ENCODE results near the gene MYH7B.

The MYH7B gene

GRCh38 chr20:34977365-34978091 lies 21.9 kb downstream of the MYH7B start:
- no peak for DNase-seq (ENCODE audit: low read depth in 2 of 2)

- DNase-seq (ENCODE audit: low read depth in 2 of 2) = no peak
Measured at GRCh38 chr20:34978092-34978744, 22.6 kb downstream of the MYH7B start.

- DNase-seq (ENCODE audit: low read depth in 2 of 2) = no peak
Measured at GRCh38 chr20:34979366-34980153, 23.9 kb downstream of the MYH7B start.

GRCh38 chr20:34980543-34981233 lies 25.0 kb downstream of the MYH7B start:
- no peak for DNase-seq (ENCODE audit: low read depth in 2 of 2)

- no peak for DNase-seq (ENCODE audit: low read depth in 2 of 2)
Measured at GRCh38 chr20:34982270-34983088, 26.8 kb downstream of the MYH7B start.

GRCh38 chr20:34983089-34983820 lies 27.6 kb downstream of the MYH7B start:
- no peak for DNase-seq (ENCODE audit: low read depth in 2 of 2)

- no peak for DNase-seq (ENCODE audit: low read depth in 2 of 2)
Measured at GRCh38 chr20:34983995-34984735, 28.5 kb downstream of the MYH7B start.

GRCh38 chr20:34984756-34985261 lies 29.1 kb downstream of the MYH7B start:
- no peak for DNase-seq (ENCODE audit: low read depth in 2 of 2)

- no peak for DNase-seq (ENCODE audit: low read depth in 2 of 2)
Measured at GRCh38 chr20:34985461-34986310, 30.0 kb downstream of the MYH7B start.

- no peak for DNase-seq (ENCODE audit: low read depth in 2 of 2)
Measured at GRCh38 chr20:34986311-34987287, 30.9 kb downstream of the MYH7B start.

- no peak for DNase-seq (ENCODE audit: low read depth in 2 of 2)
Measured at GRCh38 chr20:34987288-34988190, 31.9 kb downstream of the MYH7B start.

- no peak for DNase-seq (ENCODE audit: low read depth in 2 of 2)
Measured at GRCh38 chr20:34988191-34988540, 32.5 kb downstream of the MYH7B start.

GRCh38 chr20:34989118-34989517 lies 33.5 kb downstream of the MYH7B start:
- DNase-seq (ENCODE audit: low read depth in 2 of 2) = no peak

GRCh38 chr20:34989670-34990069 lies 34.0 kb downstream of the MYH7B start:
- no peak for DNase-seq (ENCODE audit: low read depth in 2 of 2)

GRCh38 chr20:34990231-34990630 lies 34.6 kb downstream of the MYH7B start:
- no peak for DNase-seq (ENCODE audit: low read depth in 2 of 2)

- no peak for DNase-seq (ENCODE audit: low read depth in 2 of 2)
Measured at GRCh38 chr20:34990661-34991214, 35.1 kb downstream of the MYH7B start.

Measured in fibroblast of skin of left biceps (primary cell).